Measurements from ENCODE around the gene BLOC1S4. TPM values are rescaled to one million over a fixed set of nuclear protein-coding genes. Genes with fewer than 3 reads are reported as not detected.
"Not testable (repeated sequence)": the region's sequence is repeated elsewhere in the genome, so short reads cannot be mapped to it uniquely, and the experiment has no call there.

The BLOC1S4 gene
- total RNA-seq, 2 donors from 2014 or later: 13.3 to 15.0 TPM

GRCh38 chr4:6709230-6710114 lies 6.5 kb upstream of the BLOC1S4 start, which contains the start of gene MRFAP1L1:
Gene MRFAP1L1, minus strand, starts transcription at chr4:6709865. Its CDS starts 236 bp downstream, at chr4:6709629.
- ATAC-seq: peak; percentile 94
- intact Hi-C loops (cut with DNase I, micrococcal nuclease): no loop called here
- peak; percentile 97 to 98 for DNase-seq

- ATAC-seq (no peak), DNase-seq (peak in 1 of 2 donors; percentile 29)
- intact Hi-C loops (cut with DNase I, micrococcal nuclease): no loop called here
These were observed 5.7 kb upstream of the BLOC1S4 start for GRCh38 chr4:6710282-6710681.

DNA sequence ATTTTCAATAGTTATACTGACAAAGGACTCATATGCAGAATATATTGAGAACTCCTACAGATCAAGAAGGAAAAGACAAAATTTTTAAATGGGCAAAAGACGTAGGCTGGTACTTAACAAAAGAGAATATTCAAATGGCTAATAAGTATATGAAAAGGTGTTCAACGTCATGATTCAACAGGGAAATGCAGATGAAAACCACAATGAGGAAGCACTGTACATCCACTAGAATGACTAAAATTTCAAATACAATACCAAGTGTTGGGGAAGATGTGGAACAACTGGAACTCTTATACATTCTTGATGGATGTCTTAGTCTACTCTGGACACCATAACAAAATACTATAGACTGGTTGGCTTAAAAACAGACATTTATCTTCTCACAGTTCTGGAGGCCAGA lies 5.0 kb upstream of the BLOC1S4 start:
- DNase-seq: no peak
- no peak for ATAC-seq
- intact Hi-C loops (cut with DNase I, micrococcal nuclease): no loop called here

- no peak for ATAC-seq
- peak in 1 of 2 donors; percentile 12 for DNase-seq
- intact Hi-C loops (cut with DNase I, micrococcal nuclease): no loop called here
These were observed 1.0 kb upstream of the BLOC1S4 start for GRCh38 chr4:6714954-6715353.

- ATAC-seq (no peak), DNase-seq (no peak)
- intact Hi-C loops (cut with DNase I, micrococcal nuclease): no loop called here
These were observed 313 bp upstream of the BLOC1S4 start for GRCh38 chr4:6715704-6716017.

DNA sequence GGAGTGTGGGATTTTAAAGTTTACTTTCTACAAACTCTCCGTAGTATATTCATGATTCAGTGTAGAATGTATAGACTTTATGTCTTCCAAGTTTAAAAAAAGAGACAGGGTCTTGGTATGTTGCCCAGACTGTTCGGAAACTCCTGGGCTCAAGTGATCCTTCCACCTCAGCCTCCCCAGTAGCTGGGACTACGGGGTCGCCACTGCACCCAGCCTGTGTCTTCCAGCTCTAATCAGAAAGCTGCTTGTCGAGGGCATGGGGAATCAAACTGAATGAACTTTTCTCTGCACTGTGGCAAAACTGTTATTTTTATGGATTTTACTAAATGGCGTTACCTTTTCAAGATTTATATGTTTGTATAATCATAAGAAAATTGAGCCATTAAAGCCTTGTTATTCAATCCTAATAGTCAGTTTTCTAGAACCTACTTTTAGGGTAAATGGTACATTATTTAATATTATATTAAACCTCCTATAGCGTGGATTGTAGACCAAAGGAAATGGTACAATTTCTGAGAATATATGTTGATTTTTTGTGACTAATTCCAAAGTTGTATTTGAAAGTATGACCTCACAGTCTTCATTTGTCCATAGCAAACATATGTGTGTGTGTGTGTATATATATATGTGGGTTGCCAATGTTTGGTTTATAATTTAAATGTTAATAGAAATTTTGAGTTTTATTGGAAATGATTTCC lies 1.1 kb downstream of the BLOC1S4 start:
- intact Hi-C loops (cut with DNase I, micrococcal nuclease): no loop called here
- ATAC-seq (no peak), DNase-seq (no peak)

GRCh38 chr4:6718932-6719610 lies 3.1 kb downstream of the BLOC1S4 start:
- ATAC-seq: no peak
- DNase-seq: no peak
- intact Hi-C loops (cut with DNase I, micrococcal nuclease): no loop called here

- no peak for DNase-seq
- intact Hi-C loops (cut with DNase I, micrococcal nuclease): loop anchor here (2.0 to 10.0 kb wide), 4 partner anchors 63 to 355 kb away; partner anchors contain the start of gene KIAA0232 (in 1 of the 2)
These were observed 3.7 kb downstream of the BLOC1S4 start for GRCh38 chr4:6719611-6720179.

GRCh38 chr4:6720202-6720699 lies 4.3 kb downstream of the BLOC1S4 start:
- ATAC-seq (peak; percentile 53), DNase-seq (peak; percentile 74 to 88)
- intact Hi-C loops (cut with DNase I, micrococcal nuclease): loop anchor here (2.0 to 10.0 kb wide), 4 partner anchors 62 to 355 kb away; partner anchors contain the start of gene KIAA0232 (in 1 of the 2)

More at GRCh38 chr4:6719611-6720179, 3.7 kb downstream of the BLOC1S4 start:
- ATAC-seq: no peak

DNA sequence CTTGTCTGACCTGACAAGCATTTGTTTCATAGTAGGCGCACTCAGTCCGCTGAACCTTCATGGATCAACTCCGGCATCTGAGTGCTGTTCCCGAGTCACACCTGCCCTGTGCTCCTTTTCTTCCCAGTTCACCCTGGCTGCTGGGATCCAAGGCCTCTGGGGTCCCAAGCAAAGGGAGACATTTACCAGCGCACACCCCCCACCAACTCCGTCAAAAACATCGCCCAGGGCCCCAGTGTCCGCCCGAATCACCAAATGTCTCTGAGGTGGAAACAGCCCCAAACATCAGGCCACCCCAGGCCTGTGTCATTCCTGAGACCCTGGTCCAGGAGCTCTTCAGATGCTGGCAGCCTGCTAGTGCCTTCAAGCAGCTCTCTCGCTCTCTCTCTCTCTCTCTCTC lies 5.1 kb downstream of the BLOC1S4 start:
- intact Hi-C loops (cut with DNase I, micrococcal nuclease): loop anchor here (2.0 to 10.0 kb wide), 4 partner anchors 61 to 354 kb away; partner anchors contain the start of gene KIAA0232 (in 1 of the 2)
- no peak for ATAC-seq
- DNase-seq: no peak

GRCh38 chr4:6722891-6723290 lies 6.9 kb downstream of the BLOC1S4 start:
- intact Hi-C loops (cut with DNase I, micrococcal nuclease): loop anchor here (5.0 to 10.0 kb wide), 3 partner anchors 59 to 352 kb away; partner anchors contain the start of gene KIAA0232 (in 1 of the 2)
- ATAC-seq (no peak), DNase-seq (no peak)

GRCh38 chr4:6723851-6724250 lies 7.9 kb downstream of the BLOC1S4 start:
- ATAC-seq: no peak
- intact Hi-C loops (cut with DNase I, micrococcal nuclease): loop anchor here (5.0 to 10.0 kb wide), 3 partner anchors 58 to 351 kb away; partner anchors contain the start of gene KIAA0232 (in 1 of the 2)

GRCh38 chr4:6724421-6725111 lies 8.6 kb downstream of the BLOC1S4 start:
- ATAC-seq: no peak
- intact Hi-C loops (cut with DNase I, micrococcal nuclease): loop anchor here (5.0 to 10.0 kb wide), 3 partner anchors 58 to 350 kb away; partner anchors contain the start of gene KIAA0232 (in 1 of the 2)
- no peak for DNase-seq

More at GRCh38 chr4:6723851-6724250, 7.9 kb downstream of the BLOC1S4 start:
- no peak for DNase-seq

- ATAC-seq, DNase-seq: not testable (repeated sequence)
- intact Hi-C loops (cut with DNase I, micrococcal nuclease): loop anchor here (10.0 kb wide), 2 partner anchors 149 to 349 kb away; no protein-coding TSS in a partner anchor
These were observed 9.5 kb downstream of the BLOC1S4 start for GRCh38 chr4:6725427-6725961.

DNA sequence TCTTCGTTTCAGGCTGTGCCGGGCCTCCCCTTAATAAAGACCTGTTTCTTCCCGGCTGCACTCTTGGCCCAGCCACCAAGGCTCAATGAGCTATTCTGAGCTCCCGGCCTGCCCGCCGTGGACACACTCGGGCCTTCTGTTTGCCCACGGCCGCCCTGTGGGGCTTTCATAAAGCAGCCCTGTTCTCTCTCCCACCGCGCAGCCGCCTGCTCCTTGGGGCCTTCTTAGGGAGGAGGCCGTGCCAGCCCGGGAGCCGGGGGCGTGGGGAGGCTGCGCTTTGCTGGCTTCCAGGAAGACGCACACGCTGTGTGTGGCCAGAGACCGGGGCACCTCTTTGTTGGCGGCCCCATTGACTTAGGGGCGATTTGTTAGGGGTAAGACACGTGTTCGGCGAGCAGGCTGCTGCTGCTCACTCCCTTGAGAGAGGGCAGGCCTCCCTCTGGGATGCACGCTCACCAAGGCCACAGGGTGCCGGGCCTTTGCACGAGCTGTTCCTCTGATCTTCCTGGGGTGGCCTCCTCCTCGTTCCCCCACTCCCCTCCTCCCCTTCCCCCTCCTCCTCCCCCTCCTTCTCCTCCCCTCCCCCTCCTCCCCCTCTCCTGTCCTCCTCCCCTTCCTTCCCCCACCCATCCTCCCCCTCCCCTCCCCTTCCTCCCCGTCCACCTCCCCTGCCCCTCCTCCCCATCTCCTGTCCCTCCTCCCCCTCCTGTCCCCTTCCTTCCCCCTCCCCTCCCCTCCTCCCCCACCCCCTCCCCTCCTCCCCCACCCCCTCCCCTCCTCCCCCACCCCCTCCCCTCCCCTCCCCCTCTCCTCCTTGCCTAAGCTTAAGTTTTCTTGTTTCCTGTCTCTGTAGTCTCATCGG lies 11.3 kb downstream of the BLOC1S4 start:
- intact Hi-C loops (cut with DNase I, micrococcal nuclease): loop anchor here (10.0 kb wide), 2 partner anchors 147 to 347 kb away; no protein-coding TSS in a partner anchor
- DNase-seq (no peak), ATAC-seq (no peak)

DNA sequence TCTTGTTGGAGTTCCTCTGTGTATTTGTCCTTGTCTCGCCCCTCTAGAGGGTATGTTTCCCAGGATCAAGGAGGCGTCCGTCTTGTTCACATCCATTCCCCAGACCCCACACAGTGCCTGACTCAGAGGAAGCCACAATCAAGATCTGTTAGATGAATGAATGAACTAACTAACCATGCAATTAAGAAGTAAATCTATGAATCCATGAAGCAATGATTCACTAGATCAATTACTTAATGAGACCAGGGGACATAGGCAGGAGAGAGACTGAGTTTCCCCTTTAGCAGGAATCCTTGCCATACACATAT lies 11.9 kb downstream of the BLOC1S4 start:
- intact Hi-C loops (cut with DNase I, micrococcal nuclease): loop anchor here (10.0 kb wide), 2 partner anchors 147 to 347 kb away; no protein-coding TSS in a partner anchor
- DNase-seq (no peak), ATAC-seq (no peak)

Measured in left colon (tissue), 2 donors.